ENCODE measurements around the gene CTSH. TPM values are rescaled to one million over a fixed set of nuclear protein-coding genes. Genes with fewer than 3 reads are reported as not detected.
A peak's percentile ranks its signal among the peaks of the same experiment; 100 is the strongest.

The CTSH gene
- total RNA-seq, 1 donor from 2014 or later: 141 TPM

- H3K9me3 Mint-ChIP-seq: no peaks in the 10 kb centered on the region
- H3K36me3 Mint-ChIP-seq: no peaks in the 10 kb centered on the region
- H3K27me3 Mint-ChIP-seq (ENCODE audit: low read depth): no peaks in the 10 kb centered on the region
- TF ChIP-seq CTCF (IDR thresholded peaks at IDR 0.05; ENCODE audit: unreplicated experiment): peak; percentile 23
- peak overlapping the region; percentile 52 for H3K27ac Mint-ChIP-seq
- no peak overlapping the region for H3K4me3 Mint-ChIP-seq
- no peak for DNase-seq (ENCODE audit: low spot score in 2 of 2, unreplicated experiment in 2 of 2)
- peaks cover 30% of the 10 kb centered on the region for H3K4me1 Mint-ChIP-seq
Measured at GRCh38 chr15:78950902-78951840, 6.3 kb upstream of the CTSH start.

- H3K36me3 Mint-ChIP-seq: no peaks in the 10 kb centered on the region
- no peaks in the 10 kb centered on the region for H3K27me3 Mint-ChIP-seq (ENCODE audit: low read depth)
- peaks cover 30% of the 10 kb centered on the region for H3K4me1 Mint-ChIP-seq
- no peak for DNase-seq (ENCODE audit: low spot score in 2 of 2, unreplicated experiment in 2 of 2)
- H3K27ac Mint-ChIP-seq: no peak overlapping the region
- TF ChIP-seq CTCF (IDR thresholded peaks at IDR 0.05; ENCODE audit: unreplicated experiment): no peak
- no peaks in the 10 kb centered on the region for H3K9me3 Mint-ChIP-seq
- no peak overlapping the region for H3K4me3 Mint-ChIP-seq
Measured at GRCh38 chr15:78950343-78950742, 5.5 kb upstream of the CTSH start.

GRCh38 chr15:78949461-78949860 is 4.6 kb upstream of the CTSH start:
- H3K27ac Mint-ChIP-seq: peak overlapping the region; percentile 36

GRCh38 chr15:78947506-78947905 is 2.7 kb upstream of the CTSH start:
- Mint-ChIP-seq H3K9me3 (no peaks in the 10 kb centered on the region), H3K4me3 (no peak overlapping the region), H3K36me3 (no peaks in the 10 kb centered on the region), H3K27me3 (ENCODE audit: low read depth) (peaks cover 2% of the 10 kb centered on the region), H3K4me1 (peaks cover 47% of the 10 kb centered on the region), H3K27ac (no peak overlapping the region)
- no peak for TF ChIP-seq CTCF (IDR thresholded peaks at IDR 0.05; ENCODE audit: unreplicated experiment)
- no peak for DNase-seq (ENCODE audit: low spot score in 2 of 2, unreplicated experiment in 2 of 2)

More at GRCh38 chr15:78949461-78949860, 4.6 kb upstream of the CTSH start:
- H3K4me1 Mint-ChIP-seq: peaks cover 34% of the 10 kb centered on the region
- no peak for TF ChIP-seq CTCF (IDR thresholded peaks at IDR 0.05; ENCODE audit: unreplicated experiment)
- H3K27me3 Mint-ChIP-seq (ENCODE audit: low read depth): peaks cover 2% of the 10 kb centered on the region
- no peaks in the 10 kb centered on the region for H3K36me3 Mint-ChIP-seq
- no peaks in the 10 kb centered on the region for H3K9me3 Mint-ChIP-seq
- no peak overlapping the region for H3K4me3 Mint-ChIP-seq
- DNase-seq (ENCODE audit: low spot score in 2 of 2, unreplicated experiment in 2 of 2): no peak

- TF ChIP-seq CTCF (IDR thresholded peaks at IDR 0.05; ENCODE audit: unreplicated experiment): no peak
- Mint-ChIP-seq H3K27ac (no peak overlapping the region), H3K9me3 (no peaks in the 10 kb centered on the region), H3K4me3 (no peak overlapping the region), H3K27me3 (ENCODE audit: low read depth) (peaks cover 2% of the 10 kb centered on the region), H3K4me1 (peaks cover 40% of the 10 kb centered on the region), H3K36me3 (no peaks in the 10 kb centered on the region)
- no peak for DNase-seq (ENCODE audit: low spot score in 2 of 2, unreplicated experiment in 2 of 2)
Measured at GRCh38 chr15:78946493-78946892, 1.6 kb upstream of the CTSH start.

Data from mesothelial cell of epicardium (in vitro differentiated cells).